Gastroesophageal sphincter (tissue), 2 donors: ENCODE data around the gene ACSM5.

Experiments
- POLR2A ChIP-seq, 2 donors: fragments of 450-650 bp; IDR thresholded peaks; one replicate each; pipeline ENCODE4 v1.6.1; 2017; ENCODE audit warnings: antibody characterized with exemption in 2 of 2, mild to moderate bottlenecking in 2 of 2, moderate library complexity in 1 of 2
- POLR2AphosphoS5 ChIP-seq: sonication (generic); formaldehyde crosslinking; IDR thresholded peaks from one replicate; pipeline ENCODE4 v1.6.1; 2017; ENCODE audit warnings: antibody characterized with exemption

- TF ChIP-seq POLR2A (IDR thresholded peaks at IDR 0.05): no peak
- TF ChIP-seq POLR2AphosphoS5: no peak
These were observed 45.3 kb upstream of the ACSM5 start for GRCh38 chr16:20364051-20364450.
